H9 (cell line): Measurements from ENCODE around the gene TSKU. TPM values are rescaled to one million over a fixed set of nuclear protein-coding genes. Genes with fewer than 3 reads are reported as not detected.

Source experiments
- DNase-seq: peaks from one replicate; pipeline ENCODE4 v3.0.0-alpha.2; 2017
- H2AFZ ChIP-seq: one replicate; pipeline ENCODE4 v1.6.1; 2013; ENCODE audit warnings: mild to moderate bottlenecking, low read length, control low read depth, moderate library complexity
- H2AK5ac ChIP-seq: 2 replicates; pipeline ENCODE4 v1.6.1; 2013; ENCODE audit warnings: low read length, control low read depth, mixed read lengths; ENCODE audit not compliant: insufficient read length
- H2BK120ac ChIP-seq: one replicate; pipeline ENCODE4 v1.6.1; 2013; ENCODE audit warnings: low read depth, mild to moderate bottlenecking, low read length, control low read depth, inconsistent platforms; ENCODE audit not compliant: poor library complexity, severe bottlenecking
- H2BK12ac ChIP-seq: 2 replicates; pipeline ENCODE4 v1.6.1; 2013; ENCODE audit warnings: low read length, control low read depth, mixed read lengths, low read depth; ENCODE audit not compliant: insufficient read length
- H2BK15ac ChIP-seq: 2 replicates; pipeline ENCODE4 v1.6.1; 2013; ENCODE audit warnings: low read depth, low read length, control low read depth
- H2BK20ac ChIP-seq: one replicate; pipeline ENCODE4 v1.6.1; 2013; ENCODE audit warnings: low read depth, mild to moderate bottlenecking, low read length, control low read depth, inconsistent platforms; ENCODE audit not compliant: poor library complexity, severe bottlenecking
- H2BK5ac ChIP-seq: 2 replicates; pipeline ENCODE4 v1.6.1; 2013; ENCODE audit warnings: low read length, control low read depth, mixed read lengths; ENCODE audit not compliant: insufficient read length
- H3K14ac ChIP-seq: 2 replicates; pipeline ENCODE4 v1.6.1; 2013; ENCODE audit warnings: low read length, control low read depth; ENCODE audit not compliant: insufficient read depth
- H3K18ac ChIP-seq: 2 replicates; pipeline ENCODE4 v1.6.1; 2013; ENCODE audit warnings: low read depth, mild to moderate bottlenecking, mixed read lengths, low read length, control low read depth; ENCODE audit not compliant: insufficient read length
- H3K23ac ChIP-seq: 2 replicates; pipeline ENCODE4 v1.6.1; 2013; ENCODE audit warnings: low read length, control low read depth, mixed read lengths, low read depth; ENCODE audit not compliant: insufficient read length
- H3K23me2 ChIP-seq: 2 replicates; pipeline ENCODE4 v1.6.1; 2013; ENCODE audit warnings: low read depth, mild to moderate bottlenecking, mixed read lengths, low read length, control low read depth; ENCODE audit not compliant: insufficient read length, poor library complexity, severe bottlenecking
- H3K27ac ChIP-seq: 2 replicates; pipeline ENCODE4 v1.5.1; 2013; ENCODE audit warnings: low read length, control low read depth, mixed read lengths, low read depth; ENCODE audit not compliant: insufficient read length
- H3K27me3 ChIP-seq: 2 replicates; pipeline ENCODE4 v1.6.1; 2013; ENCODE audit warnings: low read length, control low read depth, inconsistent platforms; ENCODE audit not compliant: insufficient read depth
- H3K4ac ChIP-seq: 2 replicates; pipeline ENCODE4 v1.6.1; 2013; ENCODE audit warnings: low read depth, mild to moderate bottlenecking, control low read depth, inconsistent platforms, low read length, moderate library complexity
- H3K4me1 ChIP-seq: 2 replicates; pipeline ENCODE4 v1.6.1; 2013; ENCODE audit warnings: low read length, control low read depth, inconsistent platforms; ENCODE audit not compliant: insufficient read depth
- H3K4me2 ChIP-seq: 2 replicates; pipeline ENCODE4 v1.6.1; 2013; ENCODE audit warnings: low read length, control low read depth, mixed read lengths; ENCODE audit not compliant: insufficient read length, insufficient read depth
- H3K56ac ChIP-seq: 2 replicates; pipeline ENCODE4 v1.6.1; 2013; ENCODE audit warnings: low read depth, mild to moderate bottlenecking, mixed read lengths, low read length, control low read depth; ENCODE audit not compliant: insufficient read length
- H3K79me1 ChIP-seq: 2 replicates; pipeline ENCODE4 v1.6.1; 2013; ENCODE audit warnings: low read depth, mild to moderate bottlenecking, moderate library complexity, low read length, control low read depth, inconsistent platforms; ENCODE audit not compliant: insufficient read depth, poor library complexity, severe bottlenecking
- H3K79me2 ChIP-seq: 2 replicates; pipeline ENCODE4 v1.6.1; 2013; ENCODE audit warnings: low read length, control low read depth, inconsistent platforms; ENCODE audit not compliant: insufficient read depth
- H3K9ac ChIP-seq: 2 replicates; pipeline ENCODE4 v1.6.1; 2013; ENCODE audit warnings: low read length, control low read depth, mixed read lengths; ENCODE audit not compliant: insufficient read length; ENCODE audit errors: extremely low read depth
- H3K9me3 ChIP-seq: one replicate; pipeline ENCODE4 v1.6.1; 2013; ENCODE audit warnings: low read depth, low read length, inconsistent platforms; ENCODE audit not compliant: control insufficient read depth
- H3T11ph ChIP-seq: one replicate; pipeline ENCODE4 v1.6.1; 2013; ENCODE audit warnings: mild to moderate bottlenecking, low read length, control low read depth, inconsistent platforms
- H4K20me1 ChIP-seq: one replicate; pipeline ENCODE4 v1.6.1; 2013; ENCODE audit not compliant: control insufficient read depth, insufficient read length, insufficient read depth
- H4K5ac ChIP-seq: 2 replicates; pipeline ENCODE4 v1.6.1; 2013; ENCODE audit warnings: low read depth, mild to moderate bottlenecking, mixed read lengths, low read length, control low read depth; ENCODE audit not compliant: insufficient read length
- H4K8ac ChIP-seq: replicated peaks from 2 replicates; pipeline ENCODE4 v1.6.1; 2013; ENCODE audit warnings: low read length, control low read depth, mixed read lengths, low read depth; ENCODE audit not compliant: insufficient read length
- H4K91ac ChIP-seq: 2 replicates; pipeline ENCODE4 v1.6.1; 2013; ENCODE audit warnings: low read depth, mild to moderate bottlenecking, moderate library complexity, mixed read lengths, low read length, control low read depth; ENCODE audit not compliant: insufficient read length
- H3K27ac Mint-ChIP-seq, 3 experiments: 2 replicates in 2 of 3; 3 replicates in 1 of 3; pipeline ENCODE4 v1.8.0; 2020 to 2021; ENCODE audit warnings: mixed read lengths in 3 of 3, mild to moderate bottlenecking in 1 of 3, moderate library complexity in 1 of 3
- H3K27me3 Mint-ChIP-seq: 2 replicates; pipeline ENCODE4 v1.8.0; 2021; ENCODE audit warnings: low read depth, mild to moderate bottlenecking, moderate library complexity, mixed read lengths
- H3K36me3 Mint-ChIP-seq, 3 experiments: 2 replicates in 2 of 3; 3 replicates in 1 of 3; pipeline ENCODE4 v1.8.0; 2020 to 2021; ENCODE audit warnings: low read depth in 3 of 3, mixed read lengths in 3 of 3; ENCODE audit not compliant: insufficient read depth in 1 of 3
- H3K4me1 Mint-ChIP-seq, 2 experiments: 2 replicates each; pipeline ENCODE4 v1.8.0; 2020; ENCODE audit warnings: mixed read lengths in 2 of 2
- H3K4me3 Mint-ChIP-seq, 2 experiments: 2 replicates in 1 of 2; 3 replicates in 1 of 2; pipeline ENCODE4 v1.8.0; 2020 to 2021; ENCODE audit warnings: mild to moderate bottlenecking in 2 of 2, mixed read lengths in 2 of 2, moderate library complexity in 1 of 2
- H3K9me3 Mint-ChIP-seq, 2 experiments: 2 replicates in 1 of 2; 3 replicates in 1 of 2; pipeline ENCODE4 v1.8.0; 2020; ENCODE audit warnings: mild to moderate bottlenecking in 2 of 2, mixed read lengths in 2 of 2, moderate library complexity in 1 of 2
- WGBS: extraction: QIAGEN DNeasy Blood & Tissue Kit; methylation state at CpG from one replicate; pipeline ENCODE4 v1.1.7; 2013; ENCODE audit warnings: missing lambda C conversion rate, low lambda C conversion rate, mixed read lengths; ENCODE audit not compliant: insufficient read length; ENCODE audit errors: extremely low coverage; 5-methylcytosine and 5-hydroxymethylcytosine counted together
- total RNA-seq: library from RNA; stranded (reverse); gene quantifications from 2 replicates; pipeline ENCODE4 v1.2.1, GENCODE V29; 2021
- TF ChIP-seq, protein P1 (sequence below): fragments of 200-600 bp; sonication (generic); conservative IDR thresholded peaks from 3 replicates; pipeline ENCODE4 v1.8.0; 2021; ENCODE audit warnings: antibody characterized with exemption, mild to moderate bottlenecking

Gene TSKU
- total RNA-seq, 1 experiment from 2014 or later = 25.4 TPM

DNA sequence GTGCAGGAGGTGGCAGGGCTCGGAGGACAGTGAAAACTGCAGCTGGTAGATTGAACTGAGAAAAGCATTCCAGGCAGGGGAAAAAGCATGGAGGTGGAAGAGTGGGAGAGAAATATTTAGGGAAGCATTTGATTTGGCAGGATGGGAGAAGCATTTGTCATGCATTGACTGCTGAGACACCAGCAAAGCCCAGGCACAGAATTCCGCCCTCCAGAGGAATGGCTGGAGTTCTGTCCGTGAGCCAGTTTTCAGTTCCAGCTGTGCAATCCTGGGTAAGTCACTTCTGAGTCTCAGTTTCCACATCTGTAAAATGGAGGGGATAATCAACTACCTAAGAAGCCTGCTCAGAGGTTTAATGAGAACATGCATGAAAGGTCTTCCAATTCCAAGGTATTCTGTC lies 4.3 kb upstream of the TSKU start:
- H3K14ac ChIP-seq = no peak overlapping the region
- H3K4me3 Mint-ChIP-seq = no peak overlapping the region
- H3K79me2 ChIP-seq = no peaks in the 10 kb centered on the region
- no peak overlapping the region for H3K18ac ChIP-seq
- H3T11ph ChIP-seq = no peak overlapping the region
- H3K4me2 ChIP-seq = no peak overlapping the region
- H3K9me3 ChIP-seq = peaks cover 5% of the 10 kb centered on the region
- no peaks in the 10 kb centered on the region for H3K79me1 ChIP-seq
- H3K9me3 Mint-ChIP-seq = peaks cover 47 to 56% of the 10 kb centered on the region in 2 experiments
- H4K8ac ChIP-seq = no peak overlapping the region
- H3K27ac ChIP-seq = no peak overlapping the region
- no peaks in the 10 kb centered on the region for H4K20me1 ChIP-seq
- H3K27me3 Mint-ChIP-seq = peaks cover 17% of the 10 kb centered on the region
- H2AFZ ChIP-seq = no peak overlapping the region
- no peak overlapping the region for H3K9ac ChIP-seq
- H2BK20ac ChIP-seq = no peak overlapping the region
- peaks cover 26 to 33% of the 10 kb centered on the region in 2 experiments for H3K4me1 Mint-ChIP-seq
- peaks cover 6% of the 10 kb centered on the region; the same call in 1 of the 2 replicates for H3K4me1 ChIP-seq
- no peak overlapping the region for H4K91ac ChIP-seq
- no peak overlapping the region for H3K23ac ChIP-seq
- DNase-seq = no peak
- no peak overlapping the region for H3K27ac Mint-ChIP-seq
- no peak overlapping the region for H4K5ac ChIP-seq
- no peak overlapping the region for H3K4ac ChIP-seq
- H3K56ac ChIP-seq = no peak overlapping the region
- TF ChIP-seq, protein P1, sequence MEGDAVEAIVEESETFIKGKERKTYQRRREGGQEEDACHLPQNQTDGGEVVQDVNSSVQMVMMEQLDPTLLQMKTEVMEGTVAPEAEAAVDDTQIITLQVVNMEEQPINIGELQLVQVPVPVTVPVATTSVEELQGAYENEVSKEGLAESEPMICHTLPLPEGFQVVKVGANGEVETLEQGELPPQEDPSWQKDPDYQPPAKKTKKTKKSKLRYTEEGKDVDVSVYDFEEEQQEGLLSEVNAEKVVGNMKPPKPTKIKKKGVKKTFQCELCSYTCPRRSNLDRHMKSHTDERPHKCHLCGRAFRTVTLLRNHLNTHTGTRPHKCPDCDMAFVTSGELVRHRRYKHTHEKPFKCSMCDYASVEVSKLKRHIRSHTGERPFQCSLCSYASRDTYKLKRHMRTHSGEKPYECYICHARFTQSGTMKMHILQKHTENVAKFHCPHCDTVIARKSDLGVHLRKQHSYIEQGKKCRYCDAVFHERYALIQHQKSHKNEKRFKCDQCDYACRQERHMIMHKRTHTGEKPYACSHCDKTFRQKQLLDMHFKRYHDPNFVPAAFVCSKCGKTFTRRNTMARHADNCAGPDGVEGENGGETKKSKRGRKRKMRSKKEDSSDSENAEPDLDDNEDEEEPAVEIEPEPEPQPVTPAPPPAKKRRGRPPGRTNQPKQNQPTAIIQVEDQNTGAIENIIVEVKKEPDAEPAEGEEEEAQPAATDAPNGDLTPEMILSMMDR = no peak
- H3K36me3 Mint-ChIP-seq = peaks cover 37 to 68% (median 58%) of the 10 kb centered on the region in 3 experiments
- H2BK15ac ChIP-seq = no peak overlapping the region
- no peak overlapping the region for H2AK5ac ChIP-seq
- peaks cover 6% of the 10 kb centered on the region for H3K23me2 ChIP-seq
- H2BK120ac ChIP-seq = no peak overlapping the region
- H2BK12ac ChIP-seq = no peak overlapping the region
- no peak overlapping the region for H2BK5ac ChIP-seq
- WGBS = no CpG with 5 or more reads among the region's 3 CpGs
- no peaks in the 10 kb centered on the region for H3K27me3 ChIP-seq
